ENCODE measurements around the gene HES6.

DNA sequence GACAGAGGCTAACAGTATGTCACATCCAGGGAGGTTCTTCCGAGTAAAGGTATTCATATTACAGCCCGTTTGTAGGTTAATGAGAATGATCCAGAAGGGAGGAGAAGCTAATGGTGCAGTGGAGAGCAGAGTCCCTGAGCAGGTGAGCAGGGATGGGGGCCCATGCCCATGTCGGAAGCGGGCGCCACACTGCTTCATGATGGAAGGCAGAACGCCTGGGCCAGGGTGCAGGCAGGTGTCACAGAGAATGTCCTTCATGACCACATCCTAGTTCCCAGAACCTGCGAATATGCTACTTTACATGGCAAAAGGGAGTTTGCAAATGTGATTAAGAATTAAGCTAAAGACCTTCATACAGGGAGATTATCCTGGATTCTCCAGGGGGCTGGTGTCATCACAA lies 4.0 kb downstream of the HES6 start:
- no peak for TF ChIP-seq POLR2A (IDR thresholded peaks at IDR 0.05; ENCODE audit: low read length)
- no peak for TF ChIP-seq GATA1 (IDR thresholded peaks at IDR 0.05; ENCODE audit: low read depth, low read length)
